HG03139 (cell line): Measurements from ENCODE around the gene CDH12.
"Not testable (repeated sequence)": the region's sequence is repeated elsewhere in the genome, so short reads cannot be mapped to it uniquely, and the experiment has no call there.

Experiments
- ATAC-seq: cut with Tn5 transposase; IDR thresholded peaks from one replicate; pipeline ENCODE4 v1.9.1; 2021; ENCODE audit not compliant: unreplicated experiment

CDH12 gene

DNA sequence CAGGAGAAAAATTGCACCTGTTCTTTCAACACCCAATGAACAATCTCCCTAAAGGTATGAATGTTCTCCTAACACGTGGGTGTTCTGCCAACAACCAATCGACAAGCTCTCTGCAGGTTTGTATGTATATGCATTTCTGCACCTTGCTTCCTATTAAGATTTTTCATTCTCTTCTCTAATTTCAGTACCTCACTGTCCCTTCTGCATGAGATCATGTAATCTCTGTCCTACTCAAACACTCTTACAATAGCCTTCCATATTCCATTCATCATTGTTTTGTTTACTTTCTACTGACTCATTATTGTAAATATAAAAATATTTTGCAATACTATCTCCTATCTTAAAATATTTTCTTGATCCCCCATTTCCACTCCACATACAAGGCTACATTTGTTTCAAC, 382.0 kb downstream of the CDH12 start:
- ATAC-seq: no peak

DNA sequence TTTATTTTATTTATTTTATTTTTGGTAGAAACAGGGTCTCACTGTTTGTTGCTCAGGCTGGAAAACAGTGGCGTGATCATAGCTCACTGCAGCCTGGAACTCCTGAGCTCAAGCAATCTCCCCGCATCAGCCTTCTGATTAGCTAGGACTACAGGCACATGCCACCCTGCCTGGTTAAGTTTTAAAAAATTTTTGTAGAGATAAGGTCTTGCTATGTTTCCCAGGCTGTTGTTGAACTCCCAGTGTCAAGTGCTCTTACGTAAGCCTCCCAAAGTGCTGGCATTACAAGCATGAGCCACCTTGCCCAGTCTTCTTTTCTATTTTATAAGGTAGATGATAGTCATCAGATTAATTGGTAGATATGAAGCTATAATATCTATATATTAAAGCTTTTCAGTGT, 382.7 kb downstream of the CDH12 start:
- ATAC-seq: no peak

DNA sequence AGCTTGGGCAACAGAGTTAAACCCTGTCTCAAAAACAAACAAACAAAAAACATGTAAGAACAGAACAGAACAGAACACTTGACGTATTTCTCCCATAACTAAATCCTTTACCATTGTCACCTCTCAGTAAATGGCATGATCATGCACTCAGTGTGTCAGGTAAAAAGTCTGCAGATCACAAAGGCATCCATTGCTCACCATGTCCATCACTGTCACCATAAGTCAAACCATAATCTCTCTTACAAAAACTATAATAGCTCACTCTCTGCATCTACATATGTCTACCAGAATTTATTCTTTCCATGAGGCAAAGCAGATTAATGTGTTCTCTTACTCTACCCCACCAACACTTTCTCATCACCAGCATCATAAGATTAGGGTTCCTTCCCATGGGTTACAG, 387.5 kb downstream of the CDH12 start:
- no peak for ATAC-seq

DNA sequence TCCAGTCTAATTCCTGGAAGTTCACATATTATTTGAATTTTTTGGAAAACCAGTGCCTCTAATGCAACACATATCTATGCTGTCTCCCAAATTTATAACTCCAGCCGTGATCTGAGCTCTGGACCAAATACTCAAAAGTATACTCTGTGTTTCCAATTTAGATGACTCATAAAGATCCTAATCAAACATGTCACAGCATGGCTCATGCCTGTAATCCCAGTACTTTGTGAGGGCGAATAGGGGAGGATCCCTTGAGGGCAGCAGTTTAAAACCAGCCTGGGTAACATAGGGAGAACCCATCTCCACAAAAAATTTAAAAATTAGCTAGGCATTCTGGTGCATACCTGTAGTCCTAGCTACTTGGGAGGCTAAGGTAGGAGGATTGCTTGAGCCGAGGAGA, 388.0 kb downstream of the CDH12 start:
- ATAC-seq: no peak

DNA sequence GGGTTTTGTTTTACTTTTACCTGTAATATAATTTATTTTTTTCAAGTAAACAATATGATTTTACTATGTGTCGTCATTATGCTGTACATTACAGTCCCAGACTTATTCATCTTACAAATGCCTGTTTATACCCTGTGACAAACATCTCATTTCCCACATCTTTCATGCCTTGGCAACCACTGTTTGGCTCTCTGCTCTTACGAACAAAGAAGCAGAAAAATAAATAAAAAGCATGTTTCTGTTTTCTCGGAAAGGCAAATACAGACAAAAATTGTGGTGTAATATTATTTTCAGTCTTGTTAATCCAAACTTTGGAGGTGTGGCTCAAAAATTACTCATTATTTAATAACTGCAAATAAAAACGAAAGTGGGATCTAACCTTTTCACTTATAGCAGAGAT, 393.0 kb downstream of the CDH12 start:
- no peak for ATAC-seq

DNA sequence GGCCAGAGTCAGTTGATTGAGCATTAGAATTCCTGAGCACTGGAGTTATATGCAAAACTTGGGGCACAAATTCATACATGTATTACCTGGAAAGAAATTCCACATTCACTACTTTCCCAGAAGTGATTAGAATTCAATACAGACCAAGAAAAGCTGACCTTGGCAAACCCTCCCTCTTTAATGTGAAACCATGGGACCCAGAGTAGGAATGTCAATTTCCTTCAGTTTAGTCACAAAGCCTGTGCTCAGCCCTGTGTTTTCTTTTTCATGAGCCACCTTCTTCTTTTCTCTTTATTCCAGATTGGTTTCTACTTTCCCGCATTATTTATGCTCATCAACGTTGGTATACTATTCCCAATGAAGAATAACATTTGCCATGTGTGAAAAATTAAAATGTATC, 420.2 kb downstream of the CDH12 start:
- no peak for ATAC-seq

DNA sequence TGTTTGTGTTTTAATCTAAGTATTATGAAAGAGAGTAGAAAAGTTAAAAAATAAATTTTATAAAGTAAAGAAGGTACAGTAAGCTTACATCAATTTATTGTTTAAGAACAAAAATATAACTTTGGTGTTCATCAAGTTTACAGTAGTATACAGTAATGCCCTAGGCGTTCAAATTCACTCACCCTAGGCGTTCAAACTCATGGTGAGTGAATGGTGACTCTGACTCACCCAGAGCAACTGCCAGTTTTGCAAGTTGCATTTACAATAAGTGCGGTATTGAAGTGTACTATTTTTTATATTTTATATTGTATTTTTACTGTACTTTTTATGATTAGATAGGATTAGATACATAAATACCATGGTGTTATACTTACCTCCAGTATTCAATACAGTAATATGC, 421.3 kb downstream of the CDH12 start:
- no peak for ATAC-seq

DNA sequence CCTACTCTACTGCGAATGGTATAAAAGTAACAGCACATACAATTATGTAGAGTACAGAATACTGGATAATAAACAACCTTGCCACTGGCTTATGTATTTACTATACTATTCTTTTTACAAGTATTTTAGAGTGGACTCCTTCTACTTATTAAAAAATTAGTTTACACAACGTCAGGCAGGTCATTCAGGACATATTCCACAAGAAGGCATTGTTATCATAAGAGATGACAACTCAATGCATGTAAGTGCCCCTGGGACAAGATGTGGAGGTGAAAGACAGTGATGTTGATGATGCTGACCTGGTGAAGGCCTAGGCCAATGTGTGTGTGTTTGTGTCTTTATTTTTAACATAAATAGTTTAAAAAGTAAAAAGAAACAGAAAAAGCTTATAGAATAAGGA, 421.7 kb downstream of the CDH12 start:
- no peak for ATAC-seq

DNA sequence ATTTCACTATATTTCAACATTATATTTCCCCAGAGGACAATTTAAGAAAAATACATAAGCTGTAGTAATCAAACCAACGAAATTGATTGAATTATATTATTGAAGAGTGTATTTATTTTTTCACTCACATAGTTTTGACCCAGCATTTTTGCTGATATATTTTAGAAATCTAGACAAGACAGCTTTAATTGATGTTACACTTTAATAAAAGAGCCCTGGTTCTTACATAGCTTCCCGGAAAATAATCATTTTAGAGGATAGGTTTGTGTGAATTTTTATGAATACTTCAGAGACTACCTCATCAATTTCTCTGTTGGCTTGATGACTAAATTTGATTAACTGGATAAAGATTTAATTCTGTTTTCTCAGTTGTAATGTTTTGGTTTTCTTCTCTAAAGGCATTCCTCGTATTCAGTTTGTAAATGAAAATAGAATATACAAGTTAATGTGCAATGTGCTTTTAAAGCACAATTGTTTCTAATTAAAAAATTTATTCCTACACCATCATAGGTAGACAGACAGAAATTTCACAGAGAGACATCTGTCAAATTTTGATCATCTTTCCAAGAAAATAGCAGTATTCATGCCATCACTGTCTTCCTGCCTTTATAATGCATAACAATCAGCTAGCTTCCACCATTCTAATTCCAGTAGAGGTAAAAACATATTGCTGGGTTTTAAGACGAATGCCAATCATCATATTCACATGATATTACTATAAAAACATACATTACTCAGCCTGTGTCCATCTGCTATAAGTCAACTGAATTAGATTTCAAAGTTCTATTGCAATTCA, 441.4 kb downstream of the CDH12 start:
- no peak for ATAC-seq

DNA sequence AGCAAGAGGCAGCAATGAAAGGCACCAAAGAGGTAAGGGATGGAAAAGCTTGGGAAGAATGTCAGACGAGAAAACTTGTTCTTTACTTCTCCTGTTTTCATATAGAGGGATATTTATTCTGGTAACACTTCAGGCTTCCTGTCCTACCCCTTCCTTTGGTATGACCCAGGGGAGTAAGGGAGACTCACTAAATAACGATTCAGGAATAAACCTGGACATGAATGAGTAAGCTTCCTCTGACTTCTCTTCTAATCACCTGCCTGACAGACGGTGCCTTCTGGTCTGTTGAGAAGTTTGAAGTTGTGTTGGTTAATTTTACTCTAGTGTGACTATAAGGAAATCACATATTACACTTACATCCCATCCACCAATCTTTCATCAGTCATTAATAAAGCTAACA, 461.2 kb downstream of the CDH12 start:
- ATAC-seq: no peak

DNA sequence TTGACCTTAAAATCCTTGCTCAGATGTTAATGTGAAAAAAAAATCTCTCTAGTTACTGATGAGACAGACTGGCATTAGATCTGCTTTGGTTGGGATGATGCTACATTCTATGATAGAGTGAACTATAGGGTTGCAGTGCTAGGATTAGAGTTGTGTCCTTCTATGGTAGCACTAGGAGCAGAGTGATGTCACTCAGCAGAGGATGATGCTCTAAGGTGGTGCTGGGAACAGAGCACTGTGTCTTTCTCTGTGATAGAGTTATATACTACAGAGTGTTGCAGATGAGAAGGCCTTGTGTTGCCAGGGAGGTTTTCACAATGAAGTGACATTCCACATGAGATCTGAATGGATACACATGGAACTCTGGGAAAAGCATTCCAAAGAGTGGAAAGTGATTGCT, 462.3 kb downstream of the CDH12 start:
- no peak for ATAC-seq

DNA sequence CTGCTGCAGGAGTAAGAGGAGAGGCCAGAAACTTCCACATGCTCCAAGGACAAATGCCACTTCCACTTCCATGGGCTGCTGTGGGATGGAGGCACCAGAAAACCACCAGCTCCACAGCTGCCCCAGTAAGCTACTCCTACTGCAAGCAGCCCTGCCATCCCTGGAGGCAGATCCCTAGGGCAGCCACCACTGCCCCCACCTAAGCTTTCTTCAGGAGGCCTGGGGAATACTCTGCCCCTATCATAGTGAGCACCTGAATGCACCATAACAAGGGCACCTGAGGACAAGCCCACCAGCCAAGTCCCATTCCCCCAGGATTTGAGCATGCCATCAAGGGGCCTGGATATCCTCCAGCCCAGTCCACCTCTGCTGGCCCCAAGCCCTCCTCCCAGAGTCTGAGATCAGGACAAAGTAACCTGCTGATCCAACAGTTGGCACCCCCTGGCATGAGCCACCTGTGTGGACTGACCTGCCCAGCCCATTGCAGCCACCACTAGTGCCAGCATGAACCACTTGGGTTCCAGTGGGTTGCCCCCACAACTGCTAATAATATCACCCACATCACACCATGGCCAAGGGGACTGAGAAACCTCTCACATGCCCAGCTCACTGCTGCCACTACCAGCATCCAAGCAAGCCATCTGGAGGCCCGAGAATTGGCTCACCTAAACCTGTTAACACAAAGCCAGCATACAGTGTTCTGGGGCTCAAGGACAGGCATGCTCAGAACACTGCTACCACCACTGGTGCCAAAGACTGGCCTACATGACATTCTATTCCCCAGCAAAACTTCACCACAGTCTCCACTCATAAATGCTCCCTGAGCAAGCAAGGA, 480.1 kb downstream of the CDH12 start:
- ATAC-seq: no peak

DNA sequence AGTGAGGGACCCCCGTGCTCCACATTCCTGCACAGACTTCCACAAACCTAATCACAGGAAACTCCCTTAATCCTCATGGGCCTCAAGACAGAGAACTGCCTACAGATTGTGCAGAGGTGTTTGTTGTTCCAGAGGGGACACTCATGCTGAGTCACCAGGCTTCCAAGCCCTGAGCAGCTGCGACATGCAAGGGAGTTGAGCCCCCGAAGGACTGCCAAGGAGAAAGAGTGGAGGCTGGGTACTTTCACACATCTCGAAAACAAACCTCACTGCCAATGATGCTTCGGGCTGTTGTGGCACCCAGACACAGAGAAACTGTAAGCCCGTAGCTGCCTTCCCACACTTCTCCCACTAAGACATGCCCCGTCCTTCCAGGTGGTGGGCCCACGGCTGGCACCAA, 480.8 kb downstream of the CDH12 start:
- ATAC-seq: no peak

DNA sequence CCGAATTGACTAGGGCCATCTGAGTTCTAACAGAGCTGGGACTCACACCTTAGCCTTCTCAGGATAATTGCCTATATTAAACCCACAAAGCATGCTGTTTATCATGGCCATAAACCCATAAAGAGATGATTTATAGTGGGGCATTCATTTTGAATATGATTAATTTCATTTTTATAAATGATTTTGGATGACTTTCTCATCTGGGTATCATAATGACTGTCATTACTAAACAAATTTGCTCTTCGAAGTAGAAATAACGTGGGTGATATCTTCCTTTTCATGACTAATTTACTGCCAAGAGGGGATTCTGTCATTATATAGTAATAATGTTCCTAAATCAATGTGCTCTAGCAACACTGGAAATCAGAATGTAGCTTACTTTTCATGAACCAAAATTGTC, 498.2 kb downstream of the CDH12 start:
- ATAC-seq: no peak

DNA sequence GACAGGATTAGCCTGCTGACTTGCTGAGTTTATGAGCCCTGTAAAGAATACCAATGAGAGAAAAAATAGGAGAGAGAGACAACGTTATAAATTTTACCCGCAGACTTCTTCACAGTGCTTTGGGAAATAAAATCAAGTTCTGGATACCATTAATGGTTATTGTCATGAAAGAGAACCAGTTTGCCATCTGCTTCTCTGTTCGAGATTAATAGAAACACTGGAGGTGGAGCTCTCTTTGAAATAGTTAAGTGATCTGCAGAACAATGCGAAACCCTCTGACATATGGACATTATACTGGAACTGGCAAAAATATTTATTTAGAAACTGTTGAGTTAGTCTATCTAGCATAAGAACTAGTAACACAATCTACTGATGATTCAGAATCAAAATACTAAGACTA, 500.7 kb downstream of the CDH12 start:
- no peak for ATAC-seq

DNA sequence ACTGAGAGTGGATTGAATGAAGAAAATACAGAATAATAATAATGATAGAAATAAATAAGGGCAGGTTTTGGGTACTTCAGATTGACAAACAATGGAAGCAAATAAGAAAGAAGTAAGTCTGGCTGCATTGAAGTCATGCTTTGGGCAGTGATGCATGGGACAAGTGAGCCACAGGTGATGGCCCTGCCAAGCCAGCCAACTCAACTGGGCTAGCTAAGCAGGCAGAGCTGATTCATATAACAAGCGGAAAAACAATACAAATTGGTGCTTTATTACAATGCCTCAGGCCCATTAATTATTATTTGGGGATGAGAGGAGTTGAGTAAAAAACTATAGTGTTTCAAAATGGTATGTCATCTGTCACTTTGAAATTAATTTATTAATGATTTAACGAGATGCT, 502.0 kb downstream of the CDH12 start:
- no peak for ATAC-seq

DNA sequence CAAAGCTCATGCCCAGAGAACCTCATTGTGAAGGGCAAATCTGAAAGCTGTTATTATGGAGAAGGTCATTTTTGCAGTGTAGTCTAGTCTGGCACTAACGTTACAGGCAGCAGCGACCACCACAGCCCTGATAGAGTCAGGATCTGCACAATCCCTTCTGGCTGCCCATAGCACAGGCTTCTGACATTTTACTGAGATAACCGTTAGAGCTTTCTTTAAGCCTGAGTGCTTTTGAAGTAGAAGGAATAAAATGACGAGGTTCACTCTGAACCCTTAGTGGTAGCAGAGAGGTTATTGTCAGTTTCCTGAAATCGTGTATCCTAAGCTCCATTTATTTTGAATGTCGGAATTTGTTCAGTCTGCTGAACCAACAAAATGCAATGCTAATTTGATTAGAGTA, 505.1 kb downstream of the CDH12 start:
- no peak for ATAC-seq

DNA sequence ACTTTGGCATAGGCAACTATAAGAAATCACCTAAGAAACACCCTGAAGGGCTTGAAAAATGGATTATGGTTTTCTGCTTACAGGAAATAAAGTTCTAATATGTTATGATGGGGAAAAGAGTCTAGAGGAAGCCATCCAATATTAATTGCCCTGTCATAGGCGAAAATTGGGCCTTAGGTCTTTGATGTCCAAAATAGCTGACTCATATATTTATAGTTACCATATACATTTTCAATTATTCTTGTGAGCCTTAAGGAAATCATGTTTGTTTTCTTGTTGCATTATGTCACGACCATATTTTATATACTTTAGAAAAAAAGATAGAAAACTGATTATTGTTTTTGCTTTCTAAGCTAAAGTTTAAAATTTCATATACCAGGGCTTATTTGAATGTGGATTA, 509.1 kb downstream of the CDH12 start:
- no peak for ATAC-seq

DNA sequence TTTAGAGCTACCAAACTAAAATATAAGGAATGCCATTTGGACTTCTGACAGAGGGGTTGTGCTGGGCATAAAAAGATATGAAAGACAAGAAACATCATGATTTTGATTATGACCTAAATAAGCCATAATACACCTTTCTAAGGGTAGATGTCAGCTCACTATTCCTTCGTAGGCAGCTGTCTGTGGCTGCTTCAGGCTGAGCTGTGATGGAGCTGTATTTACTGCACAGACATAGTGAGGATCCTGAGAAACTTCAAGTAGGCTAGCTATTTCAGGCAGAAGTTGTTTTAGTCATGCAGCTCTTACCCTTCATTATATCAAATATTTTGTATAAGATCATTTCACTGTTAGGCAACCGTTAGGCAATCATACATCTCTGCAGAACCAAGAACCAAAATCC, 511.7 kb downstream of the CDH12 start:
- no peak for ATAC-seq

DNA sequence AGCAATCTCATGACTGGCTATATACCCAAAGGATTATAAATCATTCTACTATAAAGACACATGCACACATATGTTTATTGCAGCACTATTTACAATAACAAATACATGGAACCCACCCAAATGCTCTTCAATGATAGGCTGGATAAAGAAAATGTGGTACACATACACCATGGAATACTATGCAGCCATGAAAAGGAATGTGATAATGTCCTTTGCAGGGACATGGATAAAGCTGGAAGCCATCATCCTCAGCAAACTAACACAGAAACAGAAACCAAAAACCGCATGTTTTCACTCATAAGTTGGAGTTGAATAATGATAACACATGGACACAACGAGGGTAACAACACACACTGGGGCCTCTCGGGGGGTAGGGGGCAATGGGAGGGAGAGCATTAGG, 520.2 kb downstream of the CDH12 start:
- ATAC-seq: not testable (repeated sequence)

DNA sequence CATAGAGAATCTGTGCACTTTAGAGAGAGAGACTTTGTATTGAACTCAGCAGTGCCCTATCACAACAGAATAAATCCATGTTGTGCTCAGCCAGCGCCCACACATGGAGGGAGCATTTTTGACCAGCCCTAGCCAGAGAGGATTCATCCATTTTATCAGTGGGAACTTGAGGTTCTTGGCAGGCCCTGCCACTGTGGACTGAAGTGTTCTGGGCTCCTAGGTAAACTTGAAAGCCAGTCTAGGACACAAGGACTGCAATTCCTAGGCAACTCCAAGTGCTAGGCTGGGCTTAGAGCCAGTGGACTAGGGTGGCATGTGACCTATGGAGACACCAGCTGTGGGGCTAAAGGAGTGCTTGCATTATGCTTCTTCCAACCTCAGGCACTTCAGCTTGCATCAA, 523.5 kb downstream of the CDH12 start:
- ATAC-seq: no peak

DNA sequence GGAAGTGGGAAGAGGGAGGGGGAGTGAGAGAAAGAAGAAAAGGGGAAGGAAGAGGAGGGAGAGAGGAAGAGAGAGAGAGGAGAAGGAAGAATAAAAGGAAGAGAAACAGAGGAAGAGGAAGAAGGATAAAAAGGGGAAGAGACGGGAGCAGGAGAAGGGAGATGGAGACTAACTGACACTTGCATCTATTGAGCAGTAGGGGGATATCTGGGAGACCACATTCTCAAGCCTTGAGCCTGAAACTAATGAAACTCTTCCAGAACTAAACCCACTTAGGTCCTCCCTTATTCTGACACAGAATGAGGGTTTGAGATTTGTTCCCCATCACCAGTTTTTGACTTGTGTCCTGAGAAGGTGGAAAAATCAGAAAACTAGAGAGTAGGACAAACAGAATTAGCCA, 533.3 kb downstream of the CDH12 start:
- no peak for ATAC-seq

DNA sequence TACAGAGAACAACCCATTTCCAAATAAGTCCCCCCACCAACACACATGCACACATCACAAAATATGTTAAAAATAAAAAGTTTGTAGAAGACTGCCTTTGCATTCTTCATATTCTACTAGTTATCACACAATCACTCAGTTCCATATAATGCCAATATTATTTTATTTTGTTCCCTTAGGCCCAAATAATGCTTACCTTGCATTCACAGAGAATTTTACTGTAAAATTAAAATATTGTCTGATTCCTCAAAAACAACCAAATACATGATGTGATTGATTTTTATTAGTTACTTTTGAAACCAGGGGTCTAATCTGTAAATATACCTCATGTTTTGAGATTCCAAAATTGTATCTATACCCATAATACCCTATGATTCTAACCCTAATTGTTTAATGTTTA, 536.9 kb downstream of the CDH12 start:
- ATAC-seq: no peak
